Type B pancreatic cell (in vitro differentiated cells): ENCODE measurements around the gene LARP4. TPM values are rescaled to one million over a fixed set of nuclear protein-coding genes. Genes with fewer than 3 reads are reported as not detected.

Experiments used
- DNase-seq: peaks from one replicate; pipeline ENCODE4 v3.0.0; 2021; ENCODE audit warnings: mixed read lengths; ENCODE audit not compliant: unreplicated experiment; ENCODE audit errors: extremely low spot score
- H3K27ac Mint-ChIP-seq: 2 replicates; pipeline ENCODE4 v1.8.0; 2021; ENCODE audit warnings: mild to moderate bottlenecking, mixed read lengths
- H3K27me3 Mint-ChIP-seq: 2 replicates; pipeline ENCODE4 v1.8.0; 2021; ENCODE audit warnings: mixed read lengths
- H3K36me3 Mint-ChIP-seq: 2 replicates; pipeline ENCODE4 v1.8.0; 2021; ENCODE audit warnings: mixed read lengths
- H3K4me1 Mint-ChIP-seq: one replicate; pipeline ENCODE4 v1.8.0; 2021; ENCODE audit warnings: mixed read lengths; ENCODE audit not compliant: unreplicated experiment
- H3K4me3 Mint-ChIP-seq: 2 replicates; pipeline ENCODE4 v1.8.0; 2021; ENCODE audit warnings: mild to moderate bottlenecking, mixed read lengths
- H3K9me3 Mint-ChIP-seq: 2 replicates; pipeline ENCODE4 v1.8.0; 2021; ENCODE audit warnings: mixed read lengths
- total RNA-seq: library from RNA; stranded (reverse); gene quantifications from 2 replicates; pipeline ENCODE4 v1.2.1, GENCODE V29; 2021; ENCODE audit warnings: low replicate concordance
- TF ChIP-seq, protein P1 (sequence below): fragments of 200-600 bp; sonication (generic); conservative IDR thresholded peaks from 2 replicates; pipeline ENCODE4 v1.5.0; 2021; ENCODE audit warnings: antibody characterized with exemption, mild to moderate bottlenecking

LARP4 gene
- total RNA-seq, 1 donor from 2014 or later, result 55.3 TPM

- H3K4me3 Mint-ChIP-seq, result peak overlapping the region; percentile 99
- peaks cover 50% of the 10 kb centered on the region for H3K4me1 Mint-ChIP-seq
- H3K27me3 Mint-ChIP-seq, result no peaks in the 10 kb centered on the region
- DNase-seq, result no peak
- peak overlapping the region; percentile 80 for H3K27ac Mint-ChIP-seq
- TF ChIP-seq, protein P1, sequence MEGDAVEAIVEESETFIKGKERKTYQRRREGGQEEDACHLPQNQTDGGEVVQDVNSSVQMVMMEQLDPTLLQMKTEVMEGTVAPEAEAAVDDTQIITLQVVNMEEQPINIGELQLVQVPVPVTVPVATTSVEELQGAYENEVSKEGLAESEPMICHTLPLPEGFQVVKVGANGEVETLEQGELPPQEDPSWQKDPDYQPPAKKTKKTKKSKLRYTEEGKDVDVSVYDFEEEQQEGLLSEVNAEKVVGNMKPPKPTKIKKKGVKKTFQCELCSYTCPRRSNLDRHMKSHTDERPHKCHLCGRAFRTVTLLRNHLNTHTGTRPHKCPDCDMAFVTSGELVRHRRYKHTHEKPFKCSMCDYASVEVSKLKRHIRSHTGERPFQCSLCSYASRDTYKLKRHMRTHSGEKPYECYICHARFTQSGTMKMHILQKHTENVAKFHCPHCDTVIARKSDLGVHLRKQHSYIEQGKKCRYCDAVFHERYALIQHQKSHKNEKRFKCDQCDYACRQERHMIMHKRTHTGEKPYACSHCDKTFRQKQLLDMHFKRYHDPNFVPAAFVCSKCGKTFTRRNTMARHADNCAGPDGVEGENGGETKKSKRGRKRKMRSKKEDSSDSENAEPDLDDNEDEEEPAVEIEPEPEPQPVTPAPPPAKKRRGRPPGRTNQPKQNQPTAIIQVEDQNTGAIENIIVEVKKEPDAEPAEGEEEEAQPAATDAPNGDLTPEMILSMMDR, result no peak
- H3K9me3 Mint-ChIP-seq, result no peaks in the 10 kb centered on the region
- no peaks in the 10 kb centered on the region for H3K36me3 Mint-ChIP-seq
Observed at GRCh38 chr12:50506753-50507473, 106.2 kb downstream of the LARP4 start.

- Mint-ChIP-seq H3K36me3 (no peaks in the 10 kb centered on the region), H3K9me3 (no peaks in the 10 kb centered on the region), H3K4me3 (peak overlapping the region; percentile 99), H3K4me1 (peaks cover 50% of the 10 kb centered on the region), H3K27me3 (no peaks in the 10 kb centered on the region), H3K27ac (peak overlapping the region; percentile 80)
- no peak for DNase-seq
- TF ChIP-seq, protein P1, result no peak
Observed at GRCh38 chr12:50507474-50507838, 106.8 kb downstream of the LARP4 start.

DNA sequence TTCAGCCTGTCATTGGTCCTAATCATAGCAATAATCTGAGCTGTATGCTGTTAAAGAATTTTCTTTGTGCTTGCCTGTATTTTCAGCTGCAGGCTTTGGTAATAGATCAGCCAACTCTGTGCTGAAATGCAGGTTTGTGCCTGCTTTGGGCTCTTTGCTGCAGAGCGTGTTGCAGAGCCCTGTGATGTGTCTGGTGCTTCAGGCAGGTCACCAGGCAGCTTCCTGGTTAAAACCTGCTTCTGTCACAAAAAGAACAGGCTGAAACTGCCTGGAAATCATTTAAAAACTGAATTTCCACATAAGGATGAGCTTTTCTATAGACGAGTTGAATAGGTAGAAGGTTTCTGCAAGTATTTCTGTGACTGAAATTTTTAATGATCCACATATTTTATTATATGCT lies 107.2 kb downstream of the LARP4 start:
- no peak for DNase-seq
- TF ChIP-seq, protein P1, result no peak
- Mint-ChIP-seq H3K4me1 (peaks cover 50% of the 10 kb centered on the region), H3K9me3 (no peaks in the 10 kb centered on the region), H3K4me3 (peak overlapping the region; percentile 99), H3K27me3 (no peaks in the 10 kb centered on the region), H3K36me3 (no peaks in the 10 kb centered on the region), H3K27ac (peak overlapping the region; percentile 80)

DNA sequence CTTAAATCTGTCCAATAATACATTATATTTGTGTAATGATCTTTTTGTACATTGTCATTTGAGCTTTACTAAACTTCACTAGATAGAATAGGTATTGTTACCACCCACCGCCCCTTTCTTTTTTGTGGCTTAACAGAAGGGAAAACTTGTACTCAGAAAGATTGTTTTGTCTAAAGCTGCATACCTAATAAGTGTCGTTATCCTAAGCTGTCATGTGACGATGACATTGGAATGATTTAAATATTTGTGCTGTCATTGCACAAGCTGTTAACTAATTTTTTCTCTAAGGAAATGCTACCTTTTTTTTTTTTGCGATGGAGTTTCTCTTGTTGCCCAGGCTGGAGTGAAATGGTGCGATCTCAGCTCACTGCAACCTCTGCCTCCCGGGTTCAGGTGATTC lies 107.7 kb downstream of the LARP4 start:
- H3K4me1 Mint-ChIP-seq, result peaks cover 50% of the 10 kb centered on the region
- TF ChIP-seq, protein P1, result no peak
- H3K4me3 Mint-ChIP-seq, result peak overlapping the region; percentile 99
- H3K27ac Mint-ChIP-seq, result peak overlapping the region; percentile 80
- DNase-seq, result no peak
- no peaks in the 10 kb centered on the region for H3K36me3 Mint-ChIP-seq
- H3K9me3 Mint-ChIP-seq, result no peaks in the 10 kb centered on the region
- H3K27me3 Mint-ChIP-seq, result no peaks in the 10 kb centered on the region

GRCh38 chr12:50508970-50509663 lies 108.4 kb downstream of the LARP4 start:
- TF ChIP-seq, protein P1, result no peak
- H3K27me3 Mint-ChIP-seq, result no peaks in the 10 kb centered on the region

More at GRCh38 chr12:50508970-50509663, 108.4 kb downstream of the LARP4 start:
- Mint-ChIP-seq H3K9me3 (no peaks in the 10 kb centered on the region), H3K4me3 (no peak overlapping the region), H3K36me3 (peaks cover under 1% of the 10 kb centered on the region), H3K27ac (peak overlapping the region; percentile 54), H3K4me1 (peaks cover 50% of the 10 kb centered on the region)
- DNase-seq, result no peak
